ENCODE measurements around the gene HERC2.

GRCh38 chr15:28101201-28101600 is 220.8 kb downstream of the HERC2 start:
- TF ChIP-seq CTCF (IDR thresholded peaks at IDR 0.05) (no peak), POLR2A (IDR thresholded peaks at IDR 0.05) (no peak)

Measured in uterus (tissue), 2 donors.